AG08396 (cell line): ENCODE results near the gene CCL8.

Experiments
- DNase-seq: peaks from one replicate; pipeline ENCODE4 v3.0.0; 2012; ENCODE audit warnings: low spot score, mixed read lengths

The CCL8 gene

DNA sequence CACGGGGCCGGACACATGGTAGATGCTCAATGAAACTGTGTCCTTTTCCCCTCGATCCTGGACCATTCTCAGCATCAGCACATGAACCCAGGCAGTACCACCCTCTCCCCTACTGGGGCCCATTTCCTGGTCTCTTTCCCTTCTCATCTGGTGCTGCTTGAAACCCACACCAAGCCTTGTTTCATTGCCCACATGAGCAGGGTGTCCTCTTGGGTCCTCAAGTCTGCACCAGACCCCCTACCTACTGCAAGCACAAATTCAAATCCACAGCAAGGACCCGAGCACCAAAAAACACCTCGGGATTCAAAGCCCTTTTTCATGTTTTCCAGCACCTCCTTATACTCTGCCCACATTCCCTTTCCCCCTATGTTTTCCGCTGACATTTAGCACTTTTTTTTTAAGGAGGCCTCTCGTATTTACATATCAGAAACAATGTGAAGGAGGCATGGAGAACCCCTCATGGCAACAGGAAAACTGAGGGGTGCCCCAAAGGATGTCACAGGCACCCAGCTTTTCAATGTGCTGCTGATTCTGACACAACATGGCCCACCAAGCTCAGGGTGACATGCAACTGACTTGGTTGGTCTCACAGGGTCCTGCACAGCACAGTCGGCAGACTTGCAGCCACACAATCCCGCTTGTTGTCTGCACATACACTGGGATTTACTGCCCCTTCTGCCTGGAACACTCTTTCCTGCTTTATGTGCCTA lies 48.4 kb downstream of the CCL8 start:
- no peak for DNase-seq

GRCh38 chr17:34368196-34368945 lies 49.1 kb downstream of the CCL8 start:
- no peak for DNase-seq

DNA sequence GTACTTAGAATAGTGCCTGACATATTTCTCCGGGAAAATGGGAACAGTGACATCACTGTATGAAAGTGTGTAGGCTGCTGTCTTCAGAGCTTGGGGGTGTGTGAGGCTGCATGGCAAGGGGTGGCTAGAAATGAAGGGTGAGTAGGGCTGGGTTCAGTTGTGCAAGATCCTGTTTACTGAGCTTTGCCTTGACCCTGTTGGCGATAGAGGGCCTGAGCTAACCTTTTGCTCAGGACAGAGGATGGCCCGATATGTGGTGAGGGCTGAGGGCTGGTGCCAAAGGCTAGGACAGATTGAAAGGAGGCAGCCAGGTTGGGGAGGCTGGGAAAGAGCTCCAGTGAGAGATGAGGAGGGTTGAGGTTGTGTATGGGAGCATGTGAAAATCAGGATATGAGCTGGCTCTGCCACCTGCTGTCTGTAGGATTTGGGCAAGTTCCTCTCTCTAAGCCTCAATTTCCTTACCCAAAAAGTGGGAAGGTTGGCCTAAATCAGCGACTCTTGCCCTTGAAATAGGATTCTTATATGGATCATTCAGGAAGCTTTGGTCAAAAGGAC lies 49.8 kb downstream of the CCL8 start:
- DNase-seq = no peak

DNA sequence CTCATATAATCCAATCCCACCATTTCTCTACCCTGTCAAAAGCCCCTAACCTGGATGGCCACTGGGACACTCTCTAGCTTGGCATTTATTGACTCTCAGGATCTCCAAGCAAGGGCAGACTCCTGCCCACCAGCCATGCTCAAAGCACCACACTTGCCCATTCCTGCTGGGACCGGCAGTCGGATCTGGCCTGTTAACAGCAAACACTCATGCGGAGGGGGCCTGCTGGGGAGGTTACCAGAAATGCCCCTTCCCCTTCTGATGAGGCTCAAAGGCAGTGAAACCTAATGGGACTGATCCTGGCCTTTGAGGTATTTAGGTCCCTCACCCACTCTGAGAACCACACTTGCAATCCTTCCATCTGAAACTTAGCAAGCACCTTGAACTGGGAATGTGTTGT lies 50.3 kb downstream of the CCL8 start:
- DNase-seq = no peak

DNA sequence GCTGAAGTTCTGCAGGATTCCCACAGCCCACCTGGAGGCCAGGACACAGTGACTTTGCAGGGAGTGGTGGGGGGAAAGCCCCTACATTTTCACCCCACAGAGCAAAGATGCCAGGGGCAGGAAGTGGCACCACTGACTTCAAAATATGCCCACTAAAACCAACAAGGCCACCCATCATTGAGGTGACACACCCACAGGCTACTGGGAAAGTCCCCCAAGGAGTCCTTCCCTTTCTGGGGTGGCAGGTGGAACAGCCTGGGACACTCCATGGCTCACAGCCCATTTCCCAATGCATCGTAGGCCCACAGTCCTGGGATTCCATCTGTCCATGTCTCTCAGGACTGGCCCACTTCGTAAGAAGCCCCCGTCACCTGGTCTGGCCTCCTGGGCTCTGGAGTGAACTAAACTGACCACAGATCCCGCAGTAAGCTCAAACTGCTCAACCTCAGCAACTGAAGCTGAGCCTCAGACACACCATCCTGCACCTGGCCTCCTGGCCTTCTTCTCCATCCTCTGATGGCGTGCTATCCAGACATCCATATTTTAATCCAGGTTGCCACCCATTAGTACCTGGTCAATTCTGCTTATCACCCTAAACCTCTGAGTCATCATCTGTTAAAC lies 51.3 kb downstream of the CCL8 start:
- no peak for DNase-seq

DNA sequence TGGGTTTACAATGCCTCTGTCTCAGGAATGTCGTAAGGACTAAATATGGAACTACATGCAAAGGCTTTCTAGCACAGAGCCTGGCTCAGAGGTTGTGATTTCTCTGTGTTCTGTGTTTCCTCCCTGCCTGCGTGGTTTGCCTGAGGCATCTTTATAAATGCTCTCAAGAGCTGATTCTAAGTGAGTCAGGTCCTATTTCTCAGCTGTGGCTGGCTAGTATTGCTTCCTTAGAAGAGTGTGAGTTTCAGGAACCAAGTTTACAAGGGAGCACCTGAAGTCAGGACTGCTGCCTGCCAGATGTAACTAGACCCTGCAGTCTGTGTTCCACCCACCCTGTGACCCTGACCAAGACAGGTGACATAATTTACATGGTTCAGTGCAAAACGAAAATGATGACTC lies 51.8 kb downstream of the CCL8 start:
- DNase-seq = no peak
